H1 (cell line): ENCODE results near the gene SLC2A4.

Experiments
- CBX5 ChIP-seq: fragments of 300-800, 300-1000 bp; sonication (generic); IDR thresholded peaks from 2 replicates; pipeline ENCODE4 v1.7.1; 2016; ENCODE audit warnings: antibody characterized with exemption, low read length, low read depth
- CTCF ChIP-seq, 3 experiments: IDR thresholded peaks; 1 replicate in 2 of 3; 2 replicates in 1 of 3; pipeline versions ENCODE4 v1.5.1 to v1.6.1; 2011; ENCODE audit warnings: low read length in 3 of 3, mild to moderate bottlenecking in 3 of 3, inconsistent platforms in 2 of 3, low read depth in 1 of 3, moderate library complexity in 1 of 3; ENCODE audit not compliant: insufficient read depth in 1 of 3; ENCODE audit errors: control extremely low read depth in 1 of 3
- EZH2 ChIP-seq: fragments of 200-600 bp; sonication (generic); IDR thresholded peaks from 2 replicates; pipeline ENCODE4 v1.7.1; 2012; ENCODE audit warnings: low read depth, mild to moderate bottlenecking, moderate library complexity, low read length, inconsistent platforms; ENCODE audit not compliant: severe bottlenecking
- GTF2F1 ChIP-seq: IDR thresholded peaks from 2 replicates; pipeline ENCODE4 v1.6.1; 2012; ENCODE audit warnings: low read depth, low read length, improper control_type of control experiment, borderline replicate concordance
- NANOG ChIP-seq: IDR thresholded peaks from 2 replicates; pipeline ENCODE4 v1.6.1; 2011; ENCODE audit warnings: low read length, low read depth, mild to moderate bottlenecking, inconsistent platforms; ENCODE audit not compliant: insufficient read depth, poor library complexity, severe bottlenecking
- POLR2A ChIP-seq, 2 experiments: IDR thresholded peaks; 1 replicate in 1 of 2; 2 replicates in 1 of 2; pipeline ENCODE4 v1.6.1; 2011; ENCODE audit warnings: low read depth in 2 of 2, low read length in 2 of 2, mild to moderate bottlenecking in 2 of 2; ENCODE audit errors: control extremely low read depth in 1 of 2
- POLR2AphosphoS5 ChIP-seq: IDR thresholded peaks from 2 replicates; pipeline ENCODE4 v1.6.1; 2011; ENCODE audit warnings: low read depth, low read length
- RFX5 ChIP-seq: IDR thresholded peaks from 2 replicates; pipeline ENCODE4 v1.6.1; 2011; ENCODE audit warnings: low read depth, low read length, improper control_type of control experiment, borderline replicate concordance
- TAF1 ChIP-seq: IDR thresholded peaks from 2 replicates; pipeline ENCODE4 v1.6.1; 2011; ENCODE audit warnings: mild to moderate bottlenecking, low read depth, low read length
- TEAD4 ChIP-seq: IDR thresholded peaks from 2 replicates; pipeline ENCODE4 v1.6.1; 2012; ENCODE audit warnings: low read depth, low read length, inconsistent platforms, mixed read lengths
- USF2 ChIP-seq: IDR thresholded peaks from 2 replicates; pipeline ENCODE4 v1.6.1; 2011; ENCODE audit warnings: low read length, improper control_type of control experiment

GRCh38 chr17:7330638-7331015, 49.1 kb downstream of the SLC2A4 start:
- TF ChIP-seq TAF1 (no peak), CTCF (IDR thresholded peaks at IDR 0.05; ENCODE audit: control extremely low read depth in 1 of 3, insufficient read depth in 1 of 3, low read depth in 1 of 3, low read length in 3 of 3) (no peak), EZH2 (no peak), POLR2AphosphoS5 (no peak), NANOG (no peak), POLR2A (IDR thresholded peaks at IDR 0.05; ENCODE audit: control extremely low read depth in 1 of 2, low read depth in 2 of 2, low read length in 2 of 2) (no peak), GTF2F1 (no peak), TEAD4 (no peak), RFX5 (no peak), CBX5 (no peak), USF2 (no peak)
